Transverse colon (tissue), 4 donors: Measurements from ENCODE around the gene ADAM22. TPM values are rescaled to one million over a fixed set of nuclear protein-coding genes. Genes with fewer than 3 reads are reported as not detected.
A peak's percentile ranks its signal among the peaks of the same experiment; 100 is the strongest.

Experiments
- DNase-seq: peaks from one replicate; pipeline ENCODE4 v3.0.0-alpha.2; 2019
- H3K27ac ChIP-seq, 4 donors: fragments of 200-600 bp; sonication (generic); 2 replicates each; pipeline ENCODE4 v1.5.1; 2016 to 2018; ENCODE audit warnings: inconsistent platforms in 4 of 4
- H3K27me3 ChIP-seq: fragments of 200-600 bp; sonication (generic); 2 replicates; pipeline ENCODE4 v1.5.1; 2017; ENCODE audit warnings: inconsistent platforms
- H3K36me3 ChIP-seq, 4 donors: fragments of 200-600 bp; sonication (generic); 2 replicates each; pipeline ENCODE4 v1.5.1; 2017 to 2019; ENCODE audit warnings: inconsistent platforms in 4 of 4
- H3K4me1 ChIP-seq, 4 donors: fragments of 200-600 bp; sonication (generic); 2 replicates each; pipeline ENCODE4 v1.5.1; 2017 to 2020; ENCODE audit warnings: inconsistent platforms in 4 of 4
- H3K4me3 ChIP-seq, 4 donors: fragments of 200-600 bp; sonication (generic); 1 replicate in 1 of 4; 2 replicates in 3 of 4; pipeline versions ENCODE4 v1.5.1 to v1.6.1; 2017 to 2019; ENCODE audit warnings: inconsistent platforms in 4 of 4
- H3K9me3 ChIP-seq, 2 donors: fragments of 200-600 bp; sonication (generic); 2 replicates each; pipeline ENCODE4 v1.5.1; 2017 to 2019; ENCODE audit warnings: inconsistent platforms in 2 of 2
- CTCF ChIP-seq, 5 experiments: fragments of 200-600 bp in 3 of 5; fragments of 450-650 bp in 2 of 5; sonication (generic) in 3 of 5; IDR thresholded peaks; 1 replicate in 2 of 5; 2 replicates in 3 of 5; pipeline ENCODE4 v1.5.1; 2016 to 2017; ENCODE audit warnings: antibody characterized with exemption in 5 of 5, inconsistent platforms in 3 of 5, mild to moderate bottlenecking in 2 of 5, moderate library complexity in 1 of 5
- EP300 ChIP-seq: sonication (generic); formaldehyde crosslinking; IDR thresholded peaks from one replicate; pipeline ENCODE4 v1.6.1; 2017; ENCODE audit warnings: antibody characterized with exemption, low read depth
- POLR2A ChIP-seq: fragments of 450-650 bp; IDR thresholded peaks from one replicate; pipeline ENCODE4 v1.6.1; 2016; ENCODE audit warnings: antibody characterized with exemption, mild to moderate bottlenecking, moderate library complexity
- POLR2AphosphoS5 ChIP-seq, 3 donors: sonication (generic); formaldehyde crosslinking; IDR thresholded peaks; one replicate each; pipeline ENCODE4 v1.6.1; 2016; ENCODE audit warnings: antibody characterized with exemption in 3 of 3
- WGBS, 2 donors: methylation state at CpG; one replicate each; pipeline ENCODE4 v1.1.5; 2018; ENCODE audit warnings: low coverage in 1 of 2; 5-methylcytosine and 5-hydroxymethylcytosine counted together
- in situ Hi-C, 4 donors: fragments of 200-750 bp; cut with MboI; loops; one replicate each; pipeline versions ENCODE4 v1.15.0 to v1.15.1; 2017; ENCODE audit warnings: low sequenced_read_pairs in 3 of 4, low pct_ligation_motif_present in 1 of 4, low pct_unique_long_range_greater_than_20kb in 1 of 4
- intact Hi-C: fragments of 100-400 bp; cut with DNase I; formaldehyde crosslinking; loops from one replicate; pipeline ENCODE4 v1.15.1; 2023; ENCODE audit warnings: low total_unique reads
- total RNA-seq, 4 donors: library from RNA; depleted of rRNA; stranded (reverse); fragments of >200 nt; gene quantifications; one replicate each; pipeline ENCODE4 v1.1.0, GENCODE V29; 2016

ADAM22 gene
- total RNA-seq, 4 donors from 2014 or later: 3.8 to 17.3 (median 6.0) TPM

GRCh38 chr7:88200261-88200660, 266.2 kb downstream of the ADAM22 start:
- H3K27me3 ChIP-seq: no peaks in the 10 kb centered on the region
- TF ChIP-seq EP300: no peak
- TF ChIP-seq CTCF (IDR thresholded peaks at IDR 0.05): no peak
- TF ChIP-seq POLR2AphosphoS5 (IDR thresholded peaks at IDR 0.05): peak in 1 of 3 donors; percentile 41
- TF ChIP-seq POLR2A: peak; percentile 9
- no peak overlapping the region for H3K27ac ChIP-seq
- H3K4me3 ChIP-seq: no peak overlapping the region
- no peaks in the 10 kb centered on the region for H3K9me3 ChIP-seq
- peaks cover 0 to 35% (median 11%) of the 10 kb centered on the region in 4 donors for H3K36me3 ChIP-seq
- 75% methylated on average over 2 to 3 of the region's 3 CpGs for WGBS, 2 donors
- in situ Hi-C loops: no loop called here
- H3K4me1 ChIP-seq: peaks cover 0 to 12% (median 3%) of the 10 kb centered on the region in 4 donors
- intact Hi-C loops: no loop called here
- DNase-seq: no peak

- WGBS, 2 donors: 52 to 71% methylated on average over 3 to 4 of the region's 4 CpGs
- intact Hi-C loops (no loop called here), in situ Hi-C loops (no loop called here)
- Histone ChIP-seq H3K36me3 (peaks cover 0 to 41% (median 13%) of the 10 kb centered on the region in 4 donors), H3K27ac (no peak overlapping the region), H3K9me3 (no peaks in the 10 kb centered on the region), H3K4me1 (peaks cover 0 to 17% (median 3%) of the 10 kb centered on the region in 4 donors), H3K27me3 (no peaks in the 10 kb centered on the region), H3K4me3 (no peak overlapping the region)
- no peak for DNase-seq
- TF ChIP-seq CTCF (IDR thresholded peaks at IDR 0.05): no peak
- peak in 1 of 3 donors; percentile 21 for TF ChIP-seq POLR2AphosphoS5 (IDR thresholded peaks at IDR 0.05)
- no peak for TF ChIP-seq POLR2A
Measured at GRCh38 chr7:88200789-88201188, 266.7 kb downstream of the ADAM22 start.

GRCh38 chr7:88201305-88201704, 267.3 kb downstream of the ADAM22 start:
- peaks cover 0 to 23% (median 3%) of the 10 kb centered on the region in 4 donors for H3K4me1 ChIP-seq
- no peak overlapping the region for H3K27ac ChIP-seq
- H3K27me3 ChIP-seq: no peaks in the 10 kb centered on the region
- no peak overlapping the region for H3K4me3 ChIP-seq
- in situ Hi-C loops: no loop called here
- TF ChIP-seq POLR2A (peak; percentile 6), EP300 (no peak), CTCF (IDR thresholded peaks at IDR 0.05) (no peak), POLR2AphosphoS5 (IDR thresholded peaks at IDR 0.05) (no peak)
- H3K9me3 ChIP-seq: no peaks in the 10 kb centered on the region
- intact Hi-C loops: no loop called here
- peaks cover 0 to 46% (median 13%) of the 10 kb centered on the region in 4 donors for H3K36me3 ChIP-seq
- no peak for DNase-seq

- Histone ChIP-seq H3K4me1 (peaks cover 0 to 32% (median 8%) of the 10 kb centered on the region in 4 donors), H3K4me3 (no peak overlapping the region), H3K36me3 (peaks cover 0 to 53% (median 18%) of the 10 kb centered on the region in 4 donors), H3K27ac (no peak overlapping the region), H3K9me3 (no peaks in the 10 kb centered on the region), H3K27me3 (no peaks in the 10 kb centered on the region)
- TF ChIP-seq EP300 (no peak), POLR2A (no peak), CTCF (IDR thresholded peaks at IDR 0.05) (no peak), POLR2AphosphoS5 (IDR thresholded peaks at IDR 0.05) (no peak)
- intact Hi-C loops (no loop called here), in situ Hi-C loops (no loop called here)
- WGBS, 2 donors: 65 to 70% methylated on average over 5 of the region's 5 CpGs
- DNase-seq: no peak
Measured at GRCh38 chr7:88202278-88202677, 268.2 kb downstream of the ADAM22 start.
